Measurements from ENCODE around the gene SHISA5. TPM values are rescaled to one million over a fixed set of nuclear protein-coding genes. Genes with fewer than 3 reads are reported as not detected.

Gene SHISA5
- total RNA-seq, 1 experiment from 2014 or later: 159 TPM

DNA sequence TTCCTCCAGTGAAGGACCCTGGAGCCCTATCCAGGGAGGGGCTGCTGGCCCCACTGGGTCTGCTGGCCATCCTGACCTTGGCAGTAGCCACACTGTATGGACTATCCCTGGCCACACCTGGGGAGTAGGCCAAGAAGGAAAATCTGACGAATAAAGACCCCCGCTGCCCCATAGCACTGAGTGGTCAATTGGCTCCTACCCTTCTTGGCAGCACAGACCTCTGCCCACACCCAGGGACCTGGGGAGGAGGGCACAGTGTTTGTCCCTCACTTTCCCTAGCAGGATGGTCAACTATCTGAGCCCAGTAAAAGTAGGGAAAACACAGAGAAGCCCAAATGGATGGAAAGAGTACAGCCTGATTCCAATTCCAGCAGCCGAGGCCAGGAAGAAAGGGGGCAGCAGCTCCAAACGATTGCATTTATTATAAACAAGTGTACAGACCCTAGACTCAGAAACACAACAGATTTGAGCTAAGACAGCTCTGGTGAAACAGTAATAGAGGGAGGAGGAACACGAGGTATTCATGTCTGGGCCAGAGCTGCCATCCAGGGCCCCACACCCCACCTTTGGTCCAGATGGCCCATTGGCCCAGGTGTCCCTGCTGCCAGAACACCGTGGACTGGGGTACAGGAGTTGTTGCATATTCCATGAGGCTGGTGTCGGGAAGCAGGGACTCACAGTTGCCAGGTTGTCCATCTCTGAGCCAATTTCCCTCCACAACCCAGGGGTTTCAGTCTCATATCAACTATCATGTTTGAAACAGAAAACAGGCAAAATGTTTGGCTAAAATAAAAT is 36.3 kb downstream of the SHISA5 start:
- BruUV-seq (replicated peaks): no TSS peak
- Histone ChIP-seq H3K9ac (ENCODE audit: low read length) (no peak overlapping the region), H3K27me3 (ENCODE audit: low read length) (no peaks in the 10 kb centered on the region), H3K79me2 (ENCODE audit: low read length) (peaks cover 66% of the 10 kb centered on the region), H3K4me3 (ENCODE audit: low read length) (no peak overlapping the region), H3K9me2 (replicated peaks; ENCODE audit: low read length) (no peaks in the 10 kb centered on the region), H4K20me1 (ENCODE audit: low read length) (no peaks in the 10 kb centered on the region), H3K4me1 (ENCODE audit: insufficient read depth, low read length) (peaks cover 43% of the 10 kb centered on the region), H3K9me3 (ENCODE audit: low read length) (no peaks in the 10 kb centered on the region), H3K36me3 (ENCODE audit: low read depth, low read length) (peaks cover 13% of the 10 kb centered on the region; the same call in 1 of the 2 replicates), H3F3A (ENCODE audit: low read length, unreplicated experiment) (no peaks in the 10 kb centered on the region), H2AFZ (ENCODE audit: low read length) (no peak overlapping the region), H3K4me2 (ENCODE audit: low read length) (peak overlapping the region; percentile 80; the same call in 1 of the 2 replicates), H3K27ac (ENCODE audit: low read length) (no peak overlapping the region)
- TF ChIP-seq EZH2phosphoT487 (IDR thresholded peaks at IDR 0.05; ENCODE audit: borderline replicate concordance, low read length): no peak
- TF ChIP-seq, protein P1, sequence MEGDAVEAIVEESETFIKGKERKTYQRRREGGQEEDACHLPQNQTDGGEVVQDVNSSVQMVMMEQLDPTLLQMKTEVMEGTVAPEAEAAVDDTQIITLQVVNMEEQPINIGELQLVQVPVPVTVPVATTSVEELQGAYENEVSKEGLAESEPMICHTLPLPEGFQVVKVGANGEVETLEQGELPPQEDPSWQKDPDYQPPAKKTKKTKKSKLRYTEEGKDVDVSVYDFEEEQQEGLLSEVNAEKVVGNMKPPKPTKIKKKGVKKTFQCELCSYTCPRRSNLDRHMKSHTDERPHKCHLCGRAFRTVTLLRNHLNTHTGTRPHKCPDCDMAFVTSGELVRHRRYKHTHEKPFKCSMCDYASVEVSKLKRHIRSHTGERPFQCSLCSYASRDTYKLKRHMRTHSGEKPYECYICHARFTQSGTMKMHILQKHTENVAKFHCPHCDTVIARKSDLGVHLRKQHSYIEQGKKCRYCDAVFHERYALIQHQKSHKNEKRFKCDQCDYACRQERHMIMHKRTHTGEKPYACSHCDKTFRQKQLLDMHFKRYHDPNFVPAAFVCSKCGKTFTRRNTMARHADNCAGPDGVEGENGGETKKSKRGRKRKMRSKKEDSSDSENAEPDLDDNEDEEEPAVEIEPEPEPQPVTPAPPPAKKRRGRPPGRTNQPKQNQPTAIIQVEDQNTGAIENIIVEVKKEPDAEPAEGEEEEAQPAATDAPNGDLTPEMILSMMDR (conservative IDR thresholded peaks at IDR 0.05; ENCODE audit: low read depth, low read length): no peak
- TF ChIP-seq EZH2 (IDR thresholded peaks at IDR 0.05; ENCODE audit: low read length, unreplicated experiment): no peak
- ATAC-seq (no peak), DNase-seq (no peak)
- intact Hi-C loops (cut with micrococcal nuclease): no loop called here
- CTCF ChIA-PET: interaction anchor here (0.6 kb wide), 1 partner anchor 20 kb away, joined by 3 read pairs; no protein-coding TSS in a partner anchor
- POLR2A ChIA-PET (ENCODE audit: unreplicated experiment): no interaction called here

DNA sequence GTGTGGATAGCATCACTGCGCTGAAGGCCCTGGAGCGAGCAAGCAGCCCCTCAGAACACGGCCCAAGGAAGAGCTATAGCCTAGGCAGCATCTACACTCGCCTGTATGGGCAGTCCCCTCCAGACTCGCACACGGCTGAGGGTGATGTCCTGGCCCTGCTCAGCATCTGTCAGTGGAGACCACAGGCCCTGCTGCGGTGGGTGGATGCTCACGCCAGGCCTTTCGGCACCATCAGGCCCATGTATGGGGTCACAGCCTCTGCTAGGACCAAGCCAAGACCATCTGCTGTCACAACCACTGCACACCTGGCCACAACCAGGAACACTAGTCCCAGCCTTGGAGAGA is 36.9 kb downstream of the SHISA5 start:
- intact Hi-C loops (cut with micrococcal nuclease): no loop called here
- H3K9me2 ChIP-seq (replicated peaks; ENCODE audit: low read length): no peaks in the 10 kb centered on the region
- H3K27me3 ChIP-seq (ENCODE audit: low read length): no peaks in the 10 kb centered on the region
- no peaks in the 10 kb centered on the region for H3F3A ChIP-seq (ENCODE audit: low read length, unreplicated experiment)
- TF ChIP-seq EZH2 (IDR thresholded peaks at IDR 0.05; ENCODE audit: low read length, unreplicated experiment) (no peak), EZH2phosphoT487 (IDR thresholded peaks at IDR 0.05; ENCODE audit: borderline replicate concordance, low read length) (no peak)
- TF ChIP-seq, protein P1 (conservative IDR thresholded peaks at IDR 0.05; ENCODE audit: low read depth, low read length): no peak
- DNase-seq (no peak), ATAC-seq (no peak)
- peak overlapping the region; percentile 96 for H3K9ac ChIP-seq (ENCODE audit: low read length)
- peaks cover 60% of the 10 kb centered on the region for H3K79me2 ChIP-seq (ENCODE audit: low read length)
- POLR2A ChIA-PET (ENCODE audit: unreplicated experiment): no interaction called here
- peak overlapping the region; percentile 99 for H3K27ac ChIP-seq (ENCODE audit: low read length)
- H3K36me3 ChIP-seq (ENCODE audit: low read depth, low read length): peaks cover 13% of the 10 kb centered on the region; the same call in 1 of the 2 replicates
- no peaks in the 10 kb centered on the region for H4K20me1 ChIP-seq (ENCODE audit: low read length)
- H3K9me3 ChIP-seq (ENCODE audit: low read length): no peaks in the 10 kb centered on the region
- H3K4me2 ChIP-seq (ENCODE audit: low read length): peak overlapping the region; percentile 80
- CTCF ChIA-PET: interaction anchor here (0.6 kb wide), 1 partner anchor 21 kb away, joined by 3 read pairs; no protein-coding TSS in a partner anchor
- BruUV-seq (replicated peaks): no TSS peak
- peaks cover 37% of the 10 kb centered on the region for H3K4me1 ChIP-seq (ENCODE audit: insufficient read depth, low read length)
- no peak overlapping the region for H2AFZ ChIP-seq (ENCODE audit: low read length)
- peak overlapping the region; percentile 51; the same call in 1 of the 2 replicates for H3K4me3 ChIP-seq (ENCODE audit: low read length)

All from PC-3 (cell line).